WTC11 (cell line): Measurements from ENCODE around the gene SLC4A1AP.

Experiments used
- CBFB ChIP-seq: sonication (generic); formaldehyde crosslinking; IDR thresholded peaks from 2 replicates; pipeline ENCODE4 v1.8.1; 2022; ENCODE audit warnings: mild to moderate bottlenecking, low read depth, missing genetic modification reagents
- CREM ChIP-seq: sonication (generic); formaldehyde crosslinking; IDR thresholded peaks from 2 replicates; pipeline ENCODE4 v1.8.1; 2022; ENCODE audit warnings: mild to moderate bottlenecking, missing genetic modification reagents, moderate library complexity
- CTCF ChIP-seq: fragments of 200-600 bp; IDR thresholded peaks from 2 replicates; pipeline ENCODE4 v1.8.0; 2022; ENCODE audit warnings: antibody characterized with exemption
- FOXP4 ChIP-seq: sonication (generic); formaldehyde crosslinking; IDR thresholded peaks from 2 replicates; pipeline ENCODE4 v1.8.0; 2022; ENCODE audit warnings: mild to moderate bottlenecking, missing genetic modification reagents
- GABPB1 ChIP-seq: sonication (generic); formaldehyde crosslinking; IDR thresholded peaks from 2 replicates; pipeline ENCODE4 v1.8.1; 2023; ENCODE audit warnings: mild to moderate bottlenecking, missing genetic modification reagents
- MAX ChIP-seq: sonication (generic); formaldehyde crosslinking; IDR thresholded peaks from 2 replicates; pipeline ENCODE4 v1.8.0; 2022; ENCODE audit warnings: mild to moderate bottlenecking, missing genetic modification reagents
- NR2C2 ChIP-seq: sonication (generic); formaldehyde crosslinking; IDR thresholded peaks from 2 replicates; pipeline ENCODE4 v1.8.0; 2022; ENCODE audit warnings: mild to moderate bottlenecking, missing genetic modification reagents
- TCF7 ChIP-seq: sonication (generic); formaldehyde crosslinking; IDR thresholded peaks from 2 replicates; pipeline ENCODE4 v1.8.0; 2022; ENCODE audit warnings: mild to moderate bottlenecking, low read depth, missing genetic modification reagents, moderate library complexity
- ZNF219 ChIP-seq: sonication (generic); formaldehyde crosslinking; IDR thresholded peaks from 2 replicates; pipeline ENCODE4 v1.8.0; 2023; ENCODE audit warnings: missing genetic modification reagents, mild to moderate bottlenecking, borderline replicate concordance

GRCh38 chr2:27729614-27730013, 65.9 kb downstream of the SLC4A1AP start:
- TF ChIP-seq NR2C2 (no peak), CBFB (CRISPR knock-in tag) (no peak), TCF7 (no peak), CREM (CRISPR knock-in tag) (no peak), ZNF219 (no peak), CTCF (no peak), MAX (CRISPR knock-in tag) (no peak), GABPB1 (CRISPR knock-in tag) (no peak), FOXP4 (CRISPR knock-in tag) (no peak)
